GM12878 (cell line): ENCODE data around the gene ARHGEF16. TPM values are rescaled to one million over a fixed set of nuclear protein-coding genes. Genes with fewer than 3 reads are reported as not detected.

Source experiments
- ASH2L ChIP-seq: fragments of 300-600, 200-600 bp; sonication (generic); IDR thresholded peaks from 2 replicates; pipeline ENCODE4 v1.6.1; 2017; ENCODE audit warnings: low read depth, mild to moderate bottlenecking, borderline replicate concordance
- BHLHE40 ChIP-seq, 2 experiments: fragments of 450-650 bp in 1 of 2; IDR thresholded peaks; 2 replicates each; pipeline ENCODE4 v1.6.1; 2011 to 2017; ENCODE audit warnings: low read depth in 2 of 2, borderline replicate concordance in 1 of 2, improper control_type of control experiment in 1 of 2, low read length in 1 of 2, mild to moderate bottlenecking in 1 of 2
- BMI1 ChIP-seq: fragments of 450-650 bp; IDR thresholded peaks from 2 replicates; pipeline ENCODE4 v1.6.1; 2016; ENCODE audit warnings: mild to moderate bottlenecking, moderate library complexity, borderline replicate concordance
- CEBPZ ChIP-seq: fragments of 150-350 bp; IDR thresholded peaks from 2 replicates; pipeline ENCODE4 v1.6.1; 2016; ENCODE audit warnings: low read depth, low read length
- DPF2 ChIP-seq: fragments of 450-650 bp; IDR thresholded peaks from 2 replicates; pipeline ENCODE4 v1.6.1; 2017; ENCODE audit warnings: mild to moderate bottlenecking
- E2F8 ChIP-seq: fragments of 450-650 bp; IDR thresholded peaks from 2 replicates; pipeline ENCODE4 v1.6.1; 2018; ENCODE audit warnings: mild to moderate bottlenecking, low read depth, moderate library complexity; ENCODE audit not compliant: partially characterized antibody
- HDAC2 ChIP-seq: fragments of 200-600 bp; sonication (generic); IDR thresholded peaks from 2 replicates; pipeline ENCODE4 v1.6.1; 2017
- MYC ChIP-seq: IDR thresholded peaks from 2 replicates; pipeline ENCODE4 v1.6.1; 2011; ENCODE audit warnings: mild to moderate bottlenecking, low read length, moderate library complexity, inconsistent platforms; ENCODE audit not compliant: insufficient read depth, insufficient replicate concordance, insufficient read length, severe bottlenecking
- PRDM15 ChIP-seq: fragments of 450-650 bp; formaldehyde crosslinking; IDR thresholded peaks from 2 replicates; pipeline ENCODE4 v1.4.0; 2020; ENCODE audit warnings: mild to moderate bottlenecking, moderate library complexity
- ZNF622 ChIP-seq: fragments of 450-650 bp; IDR thresholded peaks from 2 replicates; pipeline ENCODE4 v1.6.1; 2017; ENCODE audit warnings: mild to moderate bottlenecking, inconsistent platforms
- ZSCAN29 ChIP-seq: fragments of 450-650 bp; IDR thresholded peaks from 2 replicates; pipeline ENCODE4 v1.6.1; 2017; ENCODE audit warnings: mild to moderate bottlenecking, moderate library complexity
- polyA plus RNA-seq, 11 experiments: library from polyadenylated mRNA; depleted of rRNA in 4 of 11; unstranded in 6 of 11; stranded (reverse) in 5 of 11; fragments of >200 nt; fragmentation: Nextera tagmentation in 4 of 11; fragmentation: Illumina TruSeq in 1 of 11; extraction: Ambion mirVana in 4 of 11; extraction: Trizol in 1 of 11; gene quantifications; 1 replicate in 1 of 11; 2 replicates in 10 of 11; pipeline versions ENCODE4 v1.2.1 to v1.2.3, GENCODE V29; 2011 to 2016; ENCODE audit warnings: inconsistent platforms in 2 of 11, missing spikeins in 2 of 11, low read depth in 1 of 11
- total RNA-seq, 4 experiments: library from RNA; depleted of rRNA in 3 of 4; stranded (reverse); fragments of >200 nt in 3 of 4; fragmentation: Illumina TruSeq in 1 of 4; extraction: Trizol in 1 of 4; gene quantifications; 2 replicates each; pipeline versions ENCODE4 v1.2.1 to v1.2.3, GENCODE V29; 2013 to 2021

The ARHGEF16 gene
- total and polyA plus RNA-seq, 10 of the 15 experiments (the other 5 are each of a cell fraction or from before 2014, with no cell fraction given), result not detected

GRCh38 chr1:3525551-3526482 lies 71.4 kb downstream of the ARHGEF16 start (continued):
- no peak for TF ChIP-seq CEBPZ
- TF ChIP-seq ZSCAN29, result no peak
- TF ChIP-seq BMI1, result no peak
- no peak for TF ChIP-seq ASH2L
- TF ChIP-seq BHLHE40 (IDR thresholded peaks at IDR 0.05; ENCODE audit: borderline replicate concordance in 1 of 2, low read depth in 2 of 2, low read length in 1 of 2), result no peak
- no peak for TF ChIP-seq MYC
- TF ChIP-seq ZNF622, result no peak
- no peak for TF ChIP-seq E2F8
- no peak for TF ChIP-seq DPF2
- no peak for TF ChIP-seq PRDM15 (CRISPR knock-in tag)
- TF ChIP-seq HDAC2, result no peak
